HG03432 (cell line): Measurements from ENCODE around the gene P2RY11.
A peak's percentile ranks its signal among the peaks of the same experiment; 100 is the strongest.

ENCODE experiments used
- ATAC-seq: cut with Tn5 transposase; IDR thresholded peaks from one replicate; pipeline ENCODE4 v1.9.1; 2021; ENCODE audit warnings: mild to moderate bottlenecking, moderate library complexity; ENCODE audit not compliant: unreplicated experiment

The P2RY11 gene

GRCh38 chr19:10111405-10111811 is at the start of gene P2RY11:
P2RY11 (plus strand) TSS chr19:10111693; CDS start chr19:10111722, 29 bp downstream.
- no peak for ATAC-seq

- ATAC-seq: no peak
These were observed 49.7 kb upstream of the P2RY11 start for GRCh38 chr19:10061717-10062310.

GRCh38 chr19:10068205-10068604 is 43.3 kb upstream of the P2RY11 start:
- no peak for ATAC-seq

GRCh38 chr19:10069046-10069445 is 42.4 kb upstream of the P2RY11 start:
- ATAC-seq: no peak

- no peak for ATAC-seq
These were observed 40.6 kb upstream of the P2RY11 start for GRCh38 chr19:10070730-10071446.

GRCh38 chr19:10074153-10074552 is 37.3 kb upstream of the P2RY11 start:
- no peak for ATAC-seq

GRCh38 chr19:10076535-10076934 is 35.0 kb upstream of the P2RY11 start:
- ATAC-seq: no peak

- no peak for ATAC-seq
These were observed 33.2 kb upstream of the P2RY11 start for GRCh38 chr19:10078329-10078728.

- no peak for ATAC-seq
These were observed 32.5 kb upstream of the P2RY11 start for GRCh38 chr19:10079031-10079453.

- ATAC-seq: no peak
These were observed 27.6 kb upstream of the P2RY11 start for GRCh38 chr19:10083911-10084310.

- no peak for ATAC-seq
These were observed 26.7 kb upstream of the P2RY11 start for GRCh38 chr19:10084803-10085202.

- ATAC-seq: peak; percentile 86
These were observed 25.6 kb upstream of the P2RY11 start, which contains the start of gene SHFL for GRCh38 chr19:10085641-10086590. SHFL (plus strand) TSS chr19:10086317; CDS start chr19:10086428, 111 bp downstream.

- ATAC-seq: no peak
These were observed 24.8 kb upstream of the P2RY11 start for GRCh38 chr19:10086591-10087192.

GRCh38 chr19:10087296-10088061 is 24.0 kb upstream of the P2RY11 start:
- ATAC-seq: no peak

- ATAC-seq: no peak
These were observed 22.4 kb upstream of the P2RY11 start for GRCh38 chr19:10088949-10089554.

GRCh38 chr19:10089801-10090375 is 21.6 kb upstream of the P2RY11 start:
- no peak for ATAC-seq

GRCh38 chr19:10091370-10091687 is 20.2 kb upstream of the P2RY11 start:
- no peak for ATAC-seq

- no peak for ATAC-seq
These were observed 19.4 kb upstream of the P2RY11 start for GRCh38 chr19:10091895-10092641.
